Airway epithelial cell (primary cell): Measurements from ENCODE around the gene ELMOD2. TPM values are rescaled to one million over a fixed set of nuclear protein-coding genes. Genes with fewer than 3 reads are reported as not detected.

ENCODE experiments used
- total RNA-seq: library from RNA; depleted of rRNA; stranded (reverse); fragments of >200 nt; gene quantifications from 2 replicates; pipeline ENCODE4 v1.2.3, GENCODE V29; 2015

The ELMOD2 gene
- total RNA-seq: 19.1 and 24.8 TPM in 2 replicates

GRCh38 chr4:140523857-140524742, at the start of gene ELMOD2:
Gene ELMOD2 (plus strand): TSS chr4:140524168. CDS start chr4:140525429, 1,261 bp downstream.

DNA sequence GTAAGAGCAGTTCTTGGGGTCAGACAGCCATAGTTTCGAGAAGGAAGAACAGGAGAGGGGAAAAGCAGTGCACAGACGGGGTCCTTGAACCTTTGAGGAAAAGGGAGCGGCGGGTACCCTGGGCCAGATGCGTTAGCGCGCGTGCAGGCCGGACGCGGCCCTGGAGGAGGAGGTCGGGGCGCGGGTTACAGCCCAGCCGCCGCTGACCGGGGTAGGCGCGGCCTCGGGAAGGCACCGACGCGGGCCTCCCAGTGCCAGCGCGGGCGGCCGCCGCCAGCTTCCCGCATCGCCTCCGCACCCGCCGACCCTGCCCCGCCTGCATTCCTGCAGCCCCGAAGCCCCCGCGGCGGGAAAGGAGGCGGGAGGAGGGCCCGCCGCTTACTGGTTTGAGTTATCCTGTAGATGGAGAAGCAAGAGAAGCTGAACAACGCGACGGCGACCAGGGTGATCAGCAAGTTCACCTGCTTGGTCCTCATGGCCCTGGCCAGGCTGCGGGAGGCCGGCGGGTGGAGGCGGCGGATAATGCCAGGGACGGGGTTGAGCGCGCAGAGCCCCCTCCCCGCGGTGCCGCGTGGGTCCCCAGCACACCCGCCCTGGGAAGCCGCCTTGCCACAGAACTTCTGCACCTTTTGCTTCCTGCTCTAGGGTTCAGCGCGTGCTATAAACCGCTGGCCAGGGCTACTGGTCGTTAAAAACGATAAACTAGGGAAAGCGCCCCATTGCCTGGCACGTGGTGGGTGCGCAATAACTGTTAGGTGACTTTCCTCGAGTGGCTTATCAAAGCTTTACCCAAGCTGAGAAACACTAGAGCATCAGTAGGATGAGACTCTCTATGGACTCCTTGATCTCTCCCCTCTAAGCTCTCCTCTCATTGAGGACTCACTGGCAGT, 26.0 kb upstream of the ELMOD2 start, which contains the start of gene MGAT4D:
Gene MGAT4D (minus strand): TSS at position 547 of the 890 bp plus-strand sequence. CDS start 71 bp downstream, at position 476.

GRCh38 chr4:140568507-140569306, 44.7 kb downstream of the ELMOD2 start, which contains the start of gene UCP1:
Gene UCP1 (minus strand): TSS chr4:140568961. CDS start chr4:140568729, 232 bp downstream.

Other genes with a start within 250 kb of the ELMOD2 start
- 78.6 and 81.5 TPM in 2 replicates for gene SCOC, start 150.5 kb upstream of the ELMOD2 start, total RNA-seq
- gene CLGN, start 96.5 kb upstream of the ELMOD2 start, total RNA-seq: 0.07 TPM in 1 of 2 replicates, not detected in the other
- not detected in 2 replicates for gene MGAT4D, start 25.9 kb upstream of the ELMOD2 start, total RNA-seq
- not detected in 2 replicates for gene UCP1, start 44.8 kb downstream of the ELMOD2 start, total RNA-seq
- gene TBC1D9, start 232.2 kb downstream of the ELMOD2 start, total RNA-seq: 8.6 and 13.0 TPM in 2 replicates